Thoracic aorta endothelial cell (primary cell): ENCODE results near the gene GPR27. TPM values are rescaled to one million over a fixed set of nuclear protein-coding genes. Genes with fewer than 3 reads are reported as not detected.

Source experiments
- total RNA-seq: library from RNA; depleted of rRNA; stranded (reverse); fragments of >200 nt; gene quantifications from 2 replicates; pipeline ENCODE4 v1.2.3, GENCODE V29; 2012

GPR27 gene
- 0.07 TPM in 1 of 2 replicates, not detected in the other for total RNA-seq

GRCh38 chr3:71753701-71754609, at the start of gene GPR27:
Gene GPR27, plus strand, starts transcription at chr3:71753855. Its CDS starts 195 bp downstream, at chr3:71754050.

GRCh38 chr3:71725271-71725991, 28.2 kb upstream of the GPR27 start, which contains the start of gene EIF4E3:
Gene EIF4E3, minus strand, starts transcription at chr3:71725402. Its CDS starts 35 bp downstream, at chr3:71725367.

GRCh38 chr3:71784914-71785531, 31.4 kb downstream of the GPR27 start, which contains the start of gene PROK2:
Gene PROK2, minus strand, starts transcription at chr3:71785148. Its CDS starts 96 bp downstream, at chr3:71785052.

Other genes starting within 250 kb of the GPR27 start
- gene FOXP1, start 170.1 kb upstream of the GPR27 start, total RNA-seq: 85.8 and 101 TPM in 2 replicates
- gene EIF4E3, start 28.5 kb upstream of the GPR27 start, total RNA-seq: 3.9 and 5.7 TPM in 2 replicates
- not detected in 2 replicates for gene PROK2, start 31.3 kb downstream of the GPR27 start, total RNA-seq